NB4 (cell line): ENCODE data around the gene CTSA.

ENCODE experiments used
- CTCF ChIP-seq: IDR thresholded peaks from one replicate; pipeline ENCODE4 v1.5.1; 2012; ENCODE audit warnings: low read depth, low read length
- TF ChIP-seq, protein P1 (sequence below): IDR thresholded peaks from 2 replicates; pipeline ENCODE4 v1.6.1; 2011; ENCODE audit warnings: low read depth, low read length

DNA sequence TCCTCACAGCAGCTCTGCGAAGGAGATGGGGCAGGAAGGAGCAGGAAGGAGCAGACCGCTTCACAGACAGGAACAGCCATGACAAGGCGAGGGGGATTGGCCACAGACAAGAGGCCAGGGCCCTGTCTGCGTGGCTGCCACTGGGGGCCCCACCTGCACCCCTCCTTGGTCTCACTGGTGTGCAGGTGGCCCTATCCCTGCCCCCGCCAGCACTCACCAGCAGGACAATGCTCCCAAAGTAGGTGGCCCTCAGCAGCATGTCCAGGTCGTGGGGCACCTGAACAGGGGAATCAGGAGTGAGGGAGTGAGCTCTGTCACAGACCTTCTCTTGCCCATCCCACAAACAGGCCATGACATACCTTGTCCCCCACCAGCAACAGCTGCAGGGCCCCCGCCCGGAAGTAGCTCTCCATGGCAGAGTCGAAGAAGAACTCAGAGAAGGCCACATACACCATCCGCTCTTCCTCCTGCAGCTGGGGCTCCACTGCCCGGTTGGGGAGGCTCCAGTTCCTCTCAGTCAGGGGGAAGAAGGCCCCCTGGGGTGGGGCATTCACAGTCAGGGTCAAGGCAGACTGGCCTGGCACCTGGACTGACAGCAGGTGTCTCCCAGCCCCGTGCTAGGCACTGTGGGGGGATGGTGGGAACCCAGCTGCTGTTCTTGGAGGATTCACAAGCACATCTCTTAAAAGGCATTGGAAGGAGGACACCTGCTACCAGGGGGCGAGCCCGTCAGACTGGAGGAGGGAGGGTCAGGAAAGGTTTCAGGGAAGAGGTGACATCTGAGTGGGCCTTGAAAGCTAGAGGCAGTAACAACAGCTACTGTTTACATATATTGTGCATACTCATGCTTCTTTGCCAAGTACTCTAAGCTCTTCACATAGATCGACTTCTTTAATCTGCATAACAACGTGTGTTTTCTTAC, 13.7 kb downstream of the CTSA start:
- TF ChIP-seq, protein P1, sequence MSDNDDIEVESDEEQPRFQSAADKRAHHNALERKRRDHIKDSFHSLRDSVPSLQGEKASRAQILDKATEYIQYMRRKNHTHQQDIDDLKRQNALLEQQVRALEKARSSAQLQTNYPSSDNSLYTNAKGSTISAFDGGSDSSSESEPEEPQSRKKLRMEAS: no peak
- TF ChIP-seq CTCF: no peak
